Smooth muscle cell (in vitro differentiated cells): ENCODE results near the gene AKAP8L. TPM values are rescaled to one million over a fixed set of nuclear protein-coding genes. Genes with fewer than 3 reads are reported as not detected.
"Not testable (repeated sequence)": the region's sequence is repeated elsewhere in the genome, so short reads cannot be mapped to it uniquely, and the experiment has no call there.

ENCODE experiments used
- DNase-seq: peaks from one replicate; lab custom pipeline; 2025; ENCODE audit not compliant: unreplicated experiment; lab: John Stamatoyannopoulos, UW
- H2AFZ ChIP-seq: fragments of 200-600 bp; sonication (generic); 2 replicates; pipeline ENCODE4 v1.6.0; 2016; ENCODE audit warnings: antibody characterized with exemption, low read depth, mild to moderate bottlenecking
- H3F3A ChIP-seq: fragments of 200-600 bp; sonication (generic); 2 replicates; pipeline ENCODE4 v1.6.0; 2017; ENCODE audit warnings: antibody characterized with exemption, low read depth
- H3K27ac ChIP-seq: fragments of 200-600 bp; sonication (generic); 2 replicates; pipeline ENCODE4 v1.5.1; 2016; ENCODE audit warnings: low read depth, mild to moderate bottlenecking
- H3K27me3 ChIP-seq: fragments of 200-600 bp; sonication (generic); 2 replicates; pipeline ENCODE4 v1.6.1; 2016; ENCODE audit warnings: low read depth, mild to moderate bottlenecking
- H3K36me3 ChIP-seq: fragments of 200-600 bp; sonication (generic); 2 replicates; pipeline ENCODE4 v1.5.1; 2016; ENCODE audit warnings: low read depth
- H3K4me1 ChIP-seq: fragments of 200-600 bp; sonication (generic); 2 replicates; pipeline ENCODE4 v1.5.1; 2016; ENCODE audit warnings: low read depth
- H3K4me2 ChIP-seq: fragments of 200-600 bp; sonication (generic); 2 replicates; pipeline ENCODE4 v1.6.0; 2016; ENCODE audit warnings: mild to moderate bottlenecking
- H3K4me3 ChIP-seq: fragments of 200-600 bp; sonication (generic); 2 replicates; pipeline ENCODE4 v1.5.1; 2016; ENCODE audit warnings: mild to moderate bottlenecking
- H3K79me2 ChIP-seq: fragments of 200-600 bp; sonication (generic); 2 replicates; pipeline ENCODE4 v1.6.0; 2016; ENCODE audit warnings: low read depth, mild to moderate bottlenecking
- H3K9ac ChIP-seq: fragments of 200-600 bp; sonication (generic); 2 replicates; pipeline ENCODE4 v1.6.0; 2016; ENCODE audit warnings: low read depth
- H3K9me3 ChIP-seq: fragments of 200-600 bp; sonication (generic); replicated peaks from 2 replicates; pipeline ENCODE4 v1.5.1; 2016; ENCODE audit warnings: low read depth
- H4K20me1 ChIP-seq: fragments of 200-600 bp; sonication (generic); 2 replicates; pipeline ENCODE4 v1.6.0; 2016; ENCODE audit warnings: low read depth
- WGBS: methylation state at CpG from one replicate; pipeline ENCODE4 v1.1.7; 2016; ENCODE audit warnings: low lambda C conversion rate; 5-methylcytosine and 5-hydroxymethylcytosine counted together
- polyA plus RNA-seq: library from polyadenylated mRNA; unstranded; fragments of >200 nt; fragmentation: Nextera tagmentation; extraction: Ambion mirVana; gene quantifications from 2 replicates; pipeline ENCODE4 v1.2.1, GENCODE V29; 2016
- total RNA-seq: library from RNA; depleted of rRNA; stranded (reverse); fragments of >200 nt; gene quantifications from 2 replicates; pipeline ENCODE4 v1.2.3, GENCODE V29; 2014
- TF ChIP-seq, protein P1 (sequence below): fragments of 200-600 bp; sonication (generic); IDR thresholded peaks from 2 replicates; pipeline ENCODE4 v1.5.1; 2017; ENCODE audit warnings: borderline replicate concordance, mild to moderate bottlenecking, antibody characterized with exemption; ENCODE audit not compliant: insufficient read depth, poor library complexity, severe bottlenecking

The AKAP8L gene
- total and polyA plus RNA-seq, 2 experiments from 2014 or later = 61.9 to 105 TPM

DNA sequence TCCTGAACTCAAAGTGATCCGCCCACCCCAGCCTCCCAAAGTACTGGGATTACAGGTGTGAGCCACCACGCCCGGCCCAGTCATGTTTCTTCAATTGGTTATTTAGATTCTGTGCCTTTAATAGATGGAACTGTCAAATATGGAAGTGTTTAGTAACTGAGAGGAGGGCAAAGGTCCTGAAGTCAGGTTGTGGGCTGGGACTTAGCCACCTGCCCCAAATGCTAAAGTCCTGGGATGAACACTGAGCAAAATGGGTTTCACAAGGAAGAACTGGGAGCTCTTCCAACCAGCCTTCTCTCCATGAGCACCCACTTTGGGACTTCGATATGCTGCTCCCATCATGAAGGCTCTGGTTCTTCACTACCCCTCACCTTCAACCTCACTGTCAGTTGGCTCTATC lies 60.9 kb downstream of the AKAP8L start:
- WGBS = 98% methylated on average over 4 of the region's 4 CpGs
- Histone ChIP-seq H3K27me3 (no peaks in the 10 kb centered on the region), H3K4me3 (no peak overlapping the region), H3K9ac (no peak overlapping the region), H3K4me1 (no peaks in the 10 kb centered on the region), H2AFZ (no peak overlapping the region), H3K4me2 (no peak overlapping the region), H3F3A (peaks cover 13% of the 10 kb centered on the region), H4K20me1 (peaks cover 18% of the 10 kb centered on the region), H3K27ac (no peak overlapping the region), H3K36me3 (peaks cover 12% of the 10 kb centered on the region), H3K79me2 (no peaks in the 10 kb centered on the region), H3K9me3 (no peaks in the 10 kb centered on the region)
- DNase-seq = no peak
- TF ChIP-seq, protein P1, sequence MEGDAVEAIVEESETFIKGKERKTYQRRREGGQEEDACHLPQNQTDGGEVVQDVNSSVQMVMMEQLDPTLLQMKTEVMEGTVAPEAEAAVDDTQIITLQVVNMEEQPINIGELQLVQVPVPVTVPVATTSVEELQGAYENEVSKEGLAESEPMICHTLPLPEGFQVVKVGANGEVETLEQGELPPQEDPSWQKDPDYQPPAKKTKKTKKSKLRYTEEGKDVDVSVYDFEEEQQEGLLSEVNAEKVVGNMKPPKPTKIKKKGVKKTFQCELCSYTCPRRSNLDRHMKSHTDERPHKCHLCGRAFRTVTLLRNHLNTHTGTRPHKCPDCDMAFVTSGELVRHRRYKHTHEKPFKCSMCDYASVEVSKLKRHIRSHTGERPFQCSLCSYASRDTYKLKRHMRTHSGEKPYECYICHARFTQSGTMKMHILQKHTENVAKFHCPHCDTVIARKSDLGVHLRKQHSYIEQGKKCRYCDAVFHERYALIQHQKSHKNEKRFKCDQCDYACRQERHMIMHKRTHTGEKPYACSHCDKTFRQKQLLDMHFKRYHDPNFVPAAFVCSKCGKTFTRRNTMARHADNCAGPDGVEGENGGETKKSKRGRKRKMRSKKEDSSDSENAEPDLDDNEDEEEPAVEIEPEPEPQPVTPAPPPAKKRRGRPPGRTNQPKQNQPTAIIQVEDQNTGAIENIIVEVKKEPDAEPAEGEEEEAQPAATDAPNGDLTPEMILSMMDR = no peak

DNA sequence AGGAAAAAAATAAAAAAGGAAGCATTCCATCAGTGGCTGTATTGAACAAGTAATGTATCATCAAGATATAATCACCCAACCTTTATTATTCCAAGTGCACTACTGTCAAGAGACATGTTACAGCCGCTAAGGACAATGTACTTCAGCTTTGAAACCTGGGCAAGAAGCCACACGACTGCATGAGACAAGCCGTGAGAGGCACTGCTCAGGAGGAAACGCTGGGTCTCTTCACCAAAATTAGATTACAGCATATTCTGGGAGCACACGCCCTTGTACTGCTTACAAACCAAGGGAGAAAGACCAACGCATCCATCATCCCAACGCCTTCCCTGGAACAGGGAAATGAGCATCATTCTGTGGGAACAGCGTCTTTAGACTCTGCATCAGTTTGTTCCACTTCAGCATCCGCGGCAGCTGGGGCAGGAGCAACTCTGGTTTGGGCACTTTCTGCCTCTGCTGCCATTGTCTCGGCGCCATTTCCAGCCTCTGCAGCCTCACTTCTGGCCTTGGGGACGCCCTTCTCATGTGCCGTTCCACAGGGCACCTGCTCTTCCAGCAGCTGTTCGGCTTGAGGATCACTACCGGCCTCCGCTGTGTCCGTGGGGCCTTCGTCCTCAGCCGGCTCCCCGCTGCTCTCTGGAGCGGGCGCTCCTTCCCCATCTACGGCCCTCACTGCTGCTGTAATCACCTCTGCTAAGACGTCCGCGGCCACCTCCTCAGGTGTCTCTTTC lies 64.1 kb downstream of the AKAP8L start:
- Histone ChIP-seq H3K27me3 (no peaks in the 10 kb centered on the region), H3K27ac (no peak overlapping the region), H3K4me2 (no peak overlapping the region), H3K79me2 (no peaks in the 10 kb centered on the region), H2AFZ (no peak overlapping the region), H3K36me3 (no peaks in the 10 kb centered on the region), H3K9me3 (no peaks in the 10 kb centered on the region), H4K20me1 (peaks cover 15% of the 10 kb centered on the region), H3K4me3 (no peak overlapping the region), H3F3A (peaks cover 13% of the 10 kb centered on the region), H3K4me1 (no peaks in the 10 kb centered on the region), H3K9ac (no peak overlapping the region)
- TF ChIP-seq, protein P1 = no peak
- WGBS = 95% methylated on average over 27 of the region's 27 CpGs
- no peak for DNase-seq

GRCh38 chr19:15353908-15354307 lies 64.9 kb downstream of the AKAP8L start:
- Histone ChIP-seq H3K27me3 (no peaks in the 10 kb centered on the region), H3K27ac (no peak overlapping the region), H3K9me3 (no peaks in the 10 kb centered on the region), H3K4me3 (no peak overlapping the region), H3K36me3 (no peaks in the 10 kb centered on the region), H3K4me1 (no peaks in the 10 kb centered on the region), H3K9ac (no peak overlapping the region), H3K79me2 (no peaks in the 10 kb centered on the region), H3K4me2 (no peak overlapping the region), H3F3A (peaks cover 10% of the 10 kb centered on the region), H4K20me1 (peaks cover 6% of the 10 kb centered on the region), H2AFZ (no peak overlapping the region)
- TF ChIP-seq, protein P1 = no peak
- 92% methylated on average over 4 of the region's 4 CpGs for WGBS
- DNase-seq = no peak

DNA sequence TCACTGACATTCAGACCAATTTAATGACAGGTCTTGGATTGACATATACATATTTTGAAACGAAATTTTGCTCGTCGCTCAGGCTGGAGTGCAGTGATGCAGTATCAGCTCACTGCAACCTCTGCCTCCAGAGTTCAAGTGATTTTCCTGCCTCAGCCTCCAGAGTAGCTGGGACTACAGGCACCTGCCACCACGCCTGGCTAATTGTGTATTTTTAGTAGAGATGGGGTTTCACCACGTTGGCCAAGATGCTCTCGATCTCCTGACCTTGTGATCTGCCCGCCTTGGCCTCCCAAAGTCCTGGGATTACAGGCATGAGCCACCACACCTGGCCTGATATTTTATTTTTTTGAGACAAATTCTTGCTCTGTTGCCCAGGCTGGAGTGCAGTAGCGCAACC lies 66.3 kb downstream of the AKAP8L start:
- not testable (repeated sequence) for H3K4me3 ChIP-seq, H3K27ac ChIP-seq, H3K4me1 ChIP-seq, H2AFZ ChIP-seq, H3K9ac ChIP-seq, H3K79me2 ChIP-seq, H3K4me2 ChIP-seq, H4K20me1 ChIP-seq, DNase-seq, H3F3A ChIP-seq, H3K9me3 ChIP-seq, H3K36me3 ChIP-seq, H3K27me3 ChIP-seq
- WGBS = 96% methylated on average over 8 of the region's 8 CpGs

- not testable (repeated sequence) for DNase-seq, H3K27ac ChIP-seq
Measured at GRCh38 chr19:15341328-15341727, 77.5 kb downstream of the AKAP8L start.

More at GRCh38 chr19:15341328-15341727, 77.5 kb downstream of the AKAP8L start:
- not testable (repeated sequence) for H2AFZ ChIP-seq, H3K4me2 ChIP-seq, H3K4me1 ChIP-seq, H3K36me3 ChIP-seq, H3K9ac ChIP-seq, H3F3A ChIP-seq, H3K27me3 ChIP-seq, H3K9me3 ChIP-seq, H3K4me3 ChIP-seq
- WGBS = 97% methylated on average over 11 of the region's 11 CpGs
- peaks cover 23% of the 10 kb centered on the region for H3K79me2 ChIP-seq
- H4K20me1 ChIP-seq = peaks cover 13% of the 10 kb centered on the region
